GM19025 (cell line): ENCODE results near the gene TRPV6.

ENCODE experiments used
- ATAC-seq: cut with Tn5 transposase; IDR thresholded peaks from one replicate; pipeline ENCODE4 v1.9.1; 2021; ENCODE audit warnings: mild to moderate bottlenecking, low read depth, moderate library complexity; ENCODE audit not compliant: unreplicated experiment

TRPV6 gene

GRCh38 chr7:142908921-142909890 is 23.7 kb upstream of the TRPV6 start:
- no peak for ATAC-seq

GRCh38 chr7:142908290-142908689 is 22.7 kb upstream of the TRPV6 start:
- ATAC-seq = no peak

GRCh38 chr7:142906643-142907042 is 21.1 kb upstream of the TRPV6 start:
- ATAC-seq = no peak

GRCh38 chr7:142905759-142906158 is 20.2 kb upstream of the TRPV6 start:
- no peak for ATAC-seq

- no peak for ATAC-seq
Observed at GRCh38 chr7:142904128-142904527, 18.6 kb upstream of the TRPV6 start.

- ATAC-seq = no peak
Observed at GRCh38 chr7:142901426-142902259, 16.1 kb upstream of the TRPV6 start.

GRCh38 chr7:142899661-142900060 is 14.1 kb upstream of the TRPV6 start:
- no peak for ATAC-seq

- ATAC-seq = no peak
Observed at GRCh38 chr7:142898377-142899170, 13.0 kb upstream of the TRPV6 start.

- ATAC-seq = no peak
Observed at GRCh38 chr7:142897691-142898090, 12.1 kb upstream of the TRPV6 start.

GRCh38 chr7:142896741-142897379 is 11.3 kb upstream of the TRPV6 start:
- no peak for ATAC-seq

GRCh38 chr7:142896151-142896550 is 10.6 kb upstream of the TRPV6 start:
- ATAC-seq = no peak

- no peak for ATAC-seq
Observed at GRCh38 chr7:142894985-142895593, 9.5 kb upstream of the TRPV6 start.

- no peak for ATAC-seq
Observed at GRCh38 chr7:142894112-142894984, 8.8 kb upstream of the TRPV6 start.

GRCh38 chr7:142892951-142893350 is 7.4 kb upstream of the TRPV6 start:
- ATAC-seq = no peak

- ATAC-seq = no peak
Observed at GRCh38 chr7:142891490-142892082, 6.0 kb upstream of the TRPV6 start.

- ATAC-seq = no peak
Observed at GRCh38 chr7:142890874-142891485, 5.4 kb upstream of the TRPV6 start.

- ATAC-seq = no peak
Observed at GRCh38 chr7:142889816-142890215, 4.3 kb upstream of the TRPV6 start.
